ENCODE results near the gene NTRK1. TPM values are rescaled to one million over a fixed set of nuclear protein-coding genes. Genes with fewer than 3 reads are reported as not detected.
A peak's percentile ranks its signal among the peaks of the same experiment; 100 is the strongest.

NTRK1 gene
- total RNA-seq, 6 experiments from 2014 or later, result not detected

DNA sequence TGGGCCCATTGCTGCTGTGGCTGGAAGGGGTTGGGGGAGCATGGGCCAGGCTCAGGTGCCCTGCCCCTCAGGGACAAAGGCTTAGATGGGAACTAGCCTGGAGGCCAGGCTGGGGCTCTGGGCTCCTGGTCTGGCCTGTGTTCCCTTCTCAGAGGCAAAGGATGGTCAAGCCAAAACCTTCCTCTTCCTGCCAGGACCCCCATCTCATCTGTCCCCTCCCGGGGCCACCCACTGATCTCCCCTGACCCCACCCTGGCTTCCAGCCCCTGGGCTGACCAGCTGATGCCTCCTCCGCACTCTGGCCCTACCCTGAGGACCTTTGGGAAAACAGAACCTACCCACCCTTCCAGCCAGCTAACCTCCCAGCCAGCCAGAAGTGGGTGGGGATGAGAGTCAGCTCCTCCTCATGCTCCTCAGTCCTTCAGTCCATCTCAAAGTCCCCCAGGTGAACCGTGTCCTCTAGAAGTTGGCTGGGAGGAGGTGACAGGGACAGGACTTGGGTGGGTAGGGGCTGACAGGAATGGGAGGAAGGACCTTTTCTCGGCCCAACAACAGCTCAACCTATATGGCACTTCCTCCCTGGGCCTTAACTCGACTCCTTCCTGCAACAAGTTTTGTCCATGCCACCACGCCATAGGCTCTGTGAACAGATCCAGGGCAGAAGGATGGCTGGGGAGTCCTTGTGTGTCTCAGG lies 40.4 kb downstream of the NTRK1 start:
- intact Hi-C loops (cut with DNase I), result no loop called here
- ATAC-seq (no peak), DNase-seq (peak in 1 of 3 donors; percentile 29)
- H3K36me3 ChIP-seq, result no peaks in the 10 kb centered on the region
- H3K4me1 ChIP-seq, result peaks cover 0 to 6% (median 0%) of the 10 kb centered on the region in 4 donors
- H3K27me3 ChIP-seq, result no peaks in the 10 kb centered on the region
- no peaks in the 10 kb centered on the region for H3K9me3 ChIP-seq
- TF ChIP-seq POLR2A (IDR thresholded peaks at IDR 0.05), result no peak
- TF ChIP-seq, protein P1, sequence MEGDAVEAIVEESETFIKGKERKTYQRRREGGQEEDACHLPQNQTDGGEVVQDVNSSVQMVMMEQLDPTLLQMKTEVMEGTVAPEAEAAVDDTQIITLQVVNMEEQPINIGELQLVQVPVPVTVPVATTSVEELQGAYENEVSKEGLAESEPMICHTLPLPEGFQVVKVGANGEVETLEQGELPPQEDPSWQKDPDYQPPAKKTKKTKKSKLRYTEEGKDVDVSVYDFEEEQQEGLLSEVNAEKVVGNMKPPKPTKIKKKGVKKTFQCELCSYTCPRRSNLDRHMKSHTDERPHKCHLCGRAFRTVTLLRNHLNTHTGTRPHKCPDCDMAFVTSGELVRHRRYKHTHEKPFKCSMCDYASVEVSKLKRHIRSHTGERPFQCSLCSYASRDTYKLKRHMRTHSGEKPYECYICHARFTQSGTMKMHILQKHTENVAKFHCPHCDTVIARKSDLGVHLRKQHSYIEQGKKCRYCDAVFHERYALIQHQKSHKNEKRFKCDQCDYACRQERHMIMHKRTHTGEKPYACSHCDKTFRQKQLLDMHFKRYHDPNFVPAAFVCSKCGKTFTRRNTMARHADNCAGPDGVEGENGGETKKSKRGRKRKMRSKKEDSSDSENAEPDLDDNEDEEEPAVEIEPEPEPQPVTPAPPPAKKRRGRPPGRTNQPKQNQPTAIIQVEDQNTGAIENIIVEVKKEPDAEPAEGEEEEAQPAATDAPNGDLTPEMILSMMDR (IDR thresholded peaks at IDR 0.05), result no peak
- peak overlapping the region in 1 of 3 donors; percentile 22 for H3K27ac ChIP-seq
- H3K4me3 ChIP-seq, result no peak overlapping the region
- no CpG with 5 or more reads among the region's 6 CpGs for WGBS (ENCODE audit: insufficient coverage, low coverage, low lambda C conversion rate, missing lambda C conversion rate)

- no peak overlapping the region for H3K27ac ChIP-seq
- no peaks in the 10 kb centered on the region for H3K27me3 ChIP-seq
- H3K9me3 ChIP-seq, result no peaks in the 10 kb centered on the region
- TF ChIP-seq, protein P1 (IDR thresholded peaks at IDR 0.05), result no peak
- TF ChIP-seq POLR2A (IDR thresholded peaks at IDR 0.05), result no peak
- intact Hi-C loops (cut with DNase I), result no loop called here
- H3K36me3 ChIP-seq, result no peaks in the 10 kb centered on the region
- no peak for ATAC-seq
- WGBS (ENCODE audit: insufficient coverage, low coverage, low lambda C conversion rate, missing lambda C conversion rate), result 77% methylated on average over 3 of the region's 4 CpGs
- H3K4me1 ChIP-seq, result peaks cover 0 to 6% (median 0%) of the 10 kb centered on the region in 4 donors
- DNase-seq, result peak in 1 of 3 donors; percentile 30
- H3K4me3 ChIP-seq, result no peak overlapping the region
Measured at GRCh38 chr1:156901590-156901900, 40.9 kb downstream of the NTRK1 start.

DNA sequence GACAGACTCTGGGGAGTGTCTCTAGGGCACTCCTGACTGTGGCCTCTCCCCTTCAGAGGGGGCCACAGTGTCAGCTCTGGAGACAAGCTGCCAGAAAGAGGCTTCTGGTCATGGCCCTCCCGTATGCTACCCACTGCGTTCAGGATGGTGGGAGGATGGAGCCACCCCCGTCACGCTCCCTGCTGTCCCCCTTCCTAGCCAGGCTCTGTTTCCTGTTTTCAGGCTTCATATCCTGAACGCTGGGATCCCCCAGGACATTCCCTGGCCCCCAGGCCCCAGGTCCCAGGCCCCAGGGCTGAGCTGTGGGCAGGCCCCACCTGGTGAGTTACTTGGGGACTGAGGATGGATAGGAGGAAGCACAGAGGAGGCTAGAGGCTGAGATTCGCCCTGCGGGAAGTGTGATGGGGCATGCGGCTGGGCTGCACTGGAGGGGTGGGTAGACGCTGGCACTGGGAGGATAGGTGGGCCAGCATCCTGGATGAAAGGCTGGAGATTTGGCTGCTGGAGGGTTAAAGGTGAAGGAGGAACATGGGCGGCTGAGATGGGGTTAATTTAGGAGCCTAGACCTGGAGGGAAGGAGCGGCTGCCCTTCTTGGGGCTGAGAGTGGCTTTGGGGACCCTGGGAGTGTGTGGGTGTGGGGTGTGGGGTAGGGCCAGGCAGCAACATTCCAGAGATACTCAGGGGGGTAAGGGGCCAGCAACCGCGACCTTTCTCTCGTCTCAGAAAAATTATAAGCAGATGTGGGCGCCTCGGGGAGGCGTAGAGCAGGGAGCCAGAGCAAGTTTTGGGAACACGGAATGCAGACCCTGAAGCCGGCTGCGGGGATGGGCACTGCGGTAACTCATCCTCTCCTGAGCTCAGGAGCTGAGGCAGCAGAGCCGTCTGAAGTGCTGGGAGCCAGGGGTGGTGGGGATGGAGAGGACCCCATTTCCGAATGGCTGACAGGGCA lies 41.6 kb downstream of the NTRK1 start:
- ATAC-seq, result no peak
- no peak overlapping the region for H3K27ac ChIP-seq
- 62% methylated on average over 13 of the region's 23 CpGs for WGBS (ENCODE audit: insufficient coverage, low coverage, low lambda C conversion rate, missing lambda C conversion rate)

DNA sequence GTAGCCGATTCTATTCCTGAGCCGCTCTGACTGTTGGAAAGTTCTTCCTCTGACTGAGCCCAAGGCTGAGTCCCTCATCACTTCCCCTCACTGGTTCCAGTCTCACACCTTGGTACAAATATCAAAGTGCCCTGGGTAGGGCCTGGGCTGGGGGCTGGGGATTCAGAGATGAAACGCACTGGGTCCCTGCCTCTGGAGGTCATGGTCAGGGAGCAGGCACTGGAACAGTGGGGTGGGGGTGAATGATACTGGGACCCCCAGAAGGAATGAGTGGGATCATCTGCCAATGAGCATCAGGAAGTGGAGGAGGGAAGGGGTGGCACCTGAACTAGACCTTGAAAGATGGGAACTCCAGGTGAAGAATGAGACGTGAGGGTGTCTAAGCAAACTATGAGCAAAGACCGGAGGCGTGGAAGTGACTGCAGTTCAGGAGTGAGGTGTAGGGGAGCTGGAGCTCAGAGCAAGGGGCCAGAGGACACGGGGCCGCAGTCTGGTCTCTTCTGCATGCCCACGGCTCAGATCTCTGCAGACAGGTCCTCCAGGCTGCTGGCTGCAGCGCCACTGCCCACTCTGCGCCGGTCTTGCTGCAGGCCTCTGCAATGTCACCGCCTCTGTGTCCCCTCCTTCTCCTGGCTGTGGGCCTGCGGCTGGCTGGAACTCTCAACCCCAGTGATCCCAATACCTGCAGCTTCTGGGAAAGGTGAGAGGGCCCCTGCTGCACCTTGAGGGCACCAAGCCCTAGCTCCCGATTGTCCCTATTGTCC lies 42.8 kb downstream of the NTRK1 start:
- Histone ChIP-seq H3K27ac (no peak overlapping the region), H3K36me3 (no peaks in the 10 kb centered on the region), H3K9me3 (no peaks in the 10 kb centered on the region), H3K27me3 (no peaks in the 10 kb centered on the region), H3K4me3 (no peak overlapping the region), H3K4me1 (peaks cover 0 to 6% (median 0%) of the 10 kb centered on the region in 4 donors)
- ATAC-seq, result no peak
- intact Hi-C loops (cut with DNase I), result no loop called here
- WGBS (ENCODE audit: insufficient coverage, low coverage, low lambda C conversion rate, missing lambda C conversion rate), result 68% methylated on average over 7 of the region's 15 CpGs
- peak in 1 of 3 donors; percentile 28 for DNase-seq
- TF ChIP-seq, protein P1 (IDR thresholded peaks at IDR 0.05), result no peak
- TF ChIP-seq POLR2A (IDR thresholded peaks at IDR 0.05), result no peak

More for the DNA sequence above, 41.6 kb downstream of the NTRK1 start:
- no peaks in the 10 kb centered on the region for H3K36me3 ChIP-seq
- DNase-seq, result peak in 1 of 3 donors; percentile 37
- no peak overlapping the region for H3K4me3 ChIP-seq
- peaks cover 0 to 6% (median 0%) of the 10 kb centered on the region in 4 donors for H3K4me1 ChIP-seq
- H3K27me3 ChIP-seq, result no peaks in the 10 kb centered on the region
- no peaks in the 10 kb centered on the region for H3K9me3 ChIP-seq
- intact Hi-C loops (cut with DNase I), result no loop called here
- TF ChIP-seq POLR2A (IDR thresholded peaks at IDR 0.05), result no peak
- TF ChIP-seq, protein P1 (IDR thresholded peaks at IDR 0.05), result no peak
